ENCODE results near the gene MOSPD2. TPM values are rescaled to one million over a fixed set of nuclear protein-coding genes. Genes with fewer than 3 reads are reported as not detected.
A peak's percentile ranks its signal among the peaks of the same experiment; 100 is the strongest.

The MOSPD2 gene
- total RNA-seq, 1 donor from 2014 or later: 8.2 TPM

DNA sequence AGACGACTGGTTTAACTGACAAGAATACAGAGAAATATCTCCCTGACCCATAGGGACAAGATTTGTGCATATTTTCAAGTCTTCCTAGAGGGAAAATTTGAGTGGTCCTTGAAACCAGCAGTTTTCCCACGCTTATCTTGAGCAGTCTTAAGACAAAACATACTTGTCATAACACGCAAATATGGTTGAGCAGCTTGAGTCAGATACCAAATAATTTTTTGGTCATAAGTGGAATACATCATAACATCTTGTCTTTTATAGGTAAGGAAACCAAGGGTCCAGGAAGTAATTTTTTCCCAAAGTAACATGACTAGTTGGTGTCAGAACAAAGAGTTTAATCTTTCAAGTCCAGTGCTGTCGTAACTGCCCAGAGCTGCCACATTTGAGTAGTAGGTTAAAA, 50.5 kb downstream of the MOSPD2 start:
- Histone ChIP-seq H3K27me3 (ENCODE audit: control insufficient read depth, insufficient read depth, low read length) (no peaks in the 10 kb centered on the region), H3K36me3 (ENCODE audit: control insufficient read depth, insufficient read depth, low read length) (no peaks in the 10 kb centered on the region), H3K4me3 (ENCODE audit: low read depth, low read length) (no peak overlapping the region)
- FAIRE-seq: no peak
- TF ChIP-seq, protein P1, sequence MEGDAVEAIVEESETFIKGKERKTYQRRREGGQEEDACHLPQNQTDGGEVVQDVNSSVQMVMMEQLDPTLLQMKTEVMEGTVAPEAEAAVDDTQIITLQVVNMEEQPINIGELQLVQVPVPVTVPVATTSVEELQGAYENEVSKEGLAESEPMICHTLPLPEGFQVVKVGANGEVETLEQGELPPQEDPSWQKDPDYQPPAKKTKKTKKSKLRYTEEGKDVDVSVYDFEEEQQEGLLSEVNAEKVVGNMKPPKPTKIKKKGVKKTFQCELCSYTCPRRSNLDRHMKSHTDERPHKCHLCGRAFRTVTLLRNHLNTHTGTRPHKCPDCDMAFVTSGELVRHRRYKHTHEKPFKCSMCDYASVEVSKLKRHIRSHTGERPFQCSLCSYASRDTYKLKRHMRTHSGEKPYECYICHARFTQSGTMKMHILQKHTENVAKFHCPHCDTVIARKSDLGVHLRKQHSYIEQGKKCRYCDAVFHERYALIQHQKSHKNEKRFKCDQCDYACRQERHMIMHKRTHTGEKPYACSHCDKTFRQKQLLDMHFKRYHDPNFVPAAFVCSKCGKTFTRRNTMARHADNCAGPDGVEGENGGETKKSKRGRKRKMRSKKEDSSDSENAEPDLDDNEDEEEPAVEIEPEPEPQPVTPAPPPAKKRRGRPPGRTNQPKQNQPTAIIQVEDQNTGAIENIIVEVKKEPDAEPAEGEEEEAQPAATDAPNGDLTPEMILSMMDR (IDR thresholded peaks at IDR 0.05; ENCODE audit: insufficient read depth, low read length, severe bottlenecking): no peak
- DNase-seq (ENCODE audit: low read depth): peak; percentile 84

DNA sequence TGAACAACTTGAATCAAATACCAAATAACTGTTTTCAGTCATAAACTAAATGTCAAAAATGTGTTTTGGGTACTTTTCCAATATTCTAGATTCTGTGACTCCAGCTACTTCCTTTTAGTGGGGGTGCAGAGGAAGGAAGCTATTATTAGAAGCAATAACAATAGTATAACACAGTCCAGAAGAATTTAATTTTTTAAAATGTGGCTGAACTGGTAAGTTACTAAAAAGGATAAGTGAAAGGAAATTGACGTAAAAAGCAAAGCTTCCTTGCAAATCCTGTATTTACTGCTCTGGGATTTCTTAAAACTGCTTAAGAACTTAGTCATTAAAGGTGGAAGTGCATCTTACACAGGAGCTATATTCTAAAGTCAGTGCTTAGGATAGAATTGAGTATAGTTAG, 53.2 kb downstream of the MOSPD2 start:
- TF ChIP-seq, protein P1 (IDR thresholded peaks at IDR 0.05; ENCODE audit: insufficient read depth, low read length, severe bottlenecking): no peak
- no peak for DNase-seq (ENCODE audit: low read depth)
- FAIRE-seq: no peak
- Histone ChIP-seq H3K36me3 (ENCODE audit: control insufficient read depth, insufficient read depth, low read length) (no peaks in the 10 kb centered on the region), H3K4me3 (ENCODE audit: low read depth, low read length) (no peak overlapping the region), H3K27me3 (ENCODE audit: control insufficient read depth, insufficient read depth, low read length) (no peaks in the 10 kb centered on the region)

DNA sequence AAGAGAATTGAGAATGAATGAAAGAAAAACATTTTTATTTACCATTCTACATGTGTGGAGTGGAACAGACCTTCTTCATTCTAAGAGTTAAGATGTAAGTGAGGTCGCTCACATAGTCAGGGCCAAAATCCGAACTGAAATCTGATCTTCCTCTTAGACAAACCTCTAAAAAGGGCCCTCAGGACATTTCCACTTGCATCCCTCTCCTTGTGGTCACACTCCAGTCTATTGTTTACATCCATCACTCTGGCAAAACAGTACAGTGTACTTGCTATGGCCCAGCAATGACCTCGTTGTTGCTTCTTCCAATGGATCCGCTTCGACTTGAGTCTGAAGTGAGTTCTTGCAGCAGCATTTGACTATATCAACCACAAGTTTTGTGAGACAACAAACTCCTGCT, 54.2 kb downstream of the MOSPD2 start:
- TF ChIP-seq, protein P1 (IDR thresholded peaks at IDR 0.05; ENCODE audit: insufficient read depth, low read length, severe bottlenecking): no peak
- H3K27me3 ChIP-seq (ENCODE audit: control insufficient read depth, insufficient read depth, low read length): no peaks in the 10 kb centered on the region
- DNase-seq (ENCODE audit: low read depth) (no peak), FAIRE-seq (no peak)
- H3K36me3 ChIP-seq (ENCODE audit: control insufficient read depth, insufficient read depth, low read length): no peaks in the 10 kb centered on the region
- no peak overlapping the region for H3K4me3 ChIP-seq (ENCODE audit: low read depth, low read length)

DNA sequence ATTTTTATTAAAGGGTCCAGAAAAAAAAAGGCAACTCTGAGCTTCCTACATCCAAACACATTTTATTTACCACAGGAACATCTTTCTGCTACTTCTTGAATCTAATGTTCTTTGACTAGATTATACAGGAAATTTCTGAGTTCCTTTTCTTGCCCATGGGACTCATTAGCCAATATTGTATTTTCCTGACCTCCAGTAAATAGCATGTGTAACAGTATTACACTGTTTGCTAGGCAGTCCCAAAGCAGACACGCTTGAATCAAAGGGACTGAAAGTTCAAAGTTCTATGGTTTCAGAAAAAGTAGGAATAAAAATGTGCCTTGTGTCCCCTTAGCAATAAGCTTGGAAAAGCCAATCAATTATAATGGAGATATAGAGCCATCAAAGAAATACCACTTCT, 57.4 kb downstream of the MOSPD2 start:
- no peak for DNase-seq (ENCODE audit: low read depth)
- Histone ChIP-seq H3K27me3 (ENCODE audit: control insufficient read depth, insufficient read depth, low read length) (no peaks in the 10 kb centered on the region), H3K36me3 (ENCODE audit: control insufficient read depth, insufficient read depth, low read length) (no peaks in the 10 kb centered on the region), H3K4me3 (ENCODE audit: low read depth, low read length) (no peak overlapping the region)
- FAIRE-seq: no peak
- TF ChIP-seq, protein P1 (IDR thresholded peaks at IDR 0.05; ENCODE audit: insufficient read depth, low read length, severe bottlenecking): no peak

DNA sequence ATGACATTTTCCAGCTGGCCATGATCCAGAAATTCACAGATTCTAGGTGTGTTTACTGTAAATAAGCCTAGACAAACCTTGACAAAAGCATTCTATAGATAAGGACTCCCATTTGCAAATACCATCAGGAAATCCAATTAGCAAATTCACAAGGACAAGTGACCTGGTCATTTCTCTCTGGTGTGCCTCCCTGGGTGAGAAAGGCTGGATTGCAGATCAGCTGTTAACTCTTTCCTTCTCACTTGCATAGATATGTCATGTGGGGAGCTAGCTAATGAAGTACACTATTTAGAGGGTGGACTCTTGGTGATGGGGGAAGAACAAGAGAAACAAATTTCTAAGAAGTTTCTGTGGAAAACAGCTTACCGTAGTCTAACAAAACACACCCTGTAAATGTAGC, 58.9 kb downstream of the MOSPD2 start:
- DNase-seq (ENCODE audit: low read depth): no peak
- Histone ChIP-seq H3K36me3 (ENCODE audit: control insufficient read depth, insufficient read depth, low read length) (no peaks in the 10 kb centered on the region), H3K4me3 (ENCODE audit: low read depth, low read length) (no peak overlapping the region), H3K27me3 (ENCODE audit: control insufficient read depth, insufficient read depth, low read length) (no peaks in the 10 kb centered on the region)
- FAIRE-seq: no peak
- TF ChIP-seq, protein P1 (IDR thresholded peaks at IDR 0.05; ENCODE audit: insufficient read depth, low read length, severe bottlenecking): no peak

DNA sequence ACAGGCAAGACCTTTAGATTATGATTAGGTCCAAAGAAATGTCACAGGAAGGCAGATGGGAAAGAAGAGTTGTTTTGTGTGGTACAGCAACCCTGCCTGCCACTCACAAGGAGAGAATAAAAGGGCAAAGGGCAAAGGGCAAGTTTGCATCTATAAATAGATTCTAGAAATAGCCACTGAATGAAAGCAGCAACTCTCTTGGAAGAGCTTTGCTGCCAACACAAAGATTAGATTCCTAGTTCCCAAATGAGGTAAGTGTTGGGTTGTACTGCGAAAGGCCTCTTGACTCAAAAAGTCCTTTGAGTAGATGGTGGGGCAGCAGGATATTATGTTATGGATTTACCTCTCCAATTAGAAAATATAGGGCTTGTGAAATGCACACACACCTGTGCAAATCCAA, 61.2 kb downstream of the MOSPD2 start:
- Histone ChIP-seq H3K27me3 (ENCODE audit: control insufficient read depth, insufficient read depth, low read length) (no peaks in the 10 kb centered on the region), H3K36me3 (ENCODE audit: control insufficient read depth, insufficient read depth, low read length) (no peaks in the 10 kb centered on the region), H3K4me3 (ENCODE audit: low read depth, low read length) (no peak overlapping the region)
- no peak for DNase-seq (ENCODE audit: low read depth)
- TF ChIP-seq, protein P1 (IDR thresholded peaks at IDR 0.05; ENCODE audit: insufficient read depth, low read length, severe bottlenecking): no peak
- FAIRE-seq: no peak
